ENCODE measurements around the gene GNAT2. TPM values are rescaled to one million over a fixed set of nuclear protein-coding genes. Genes with fewer than 3 reads are reported as not detected.

The GNAT2 gene
- total and polyA plus RNA-seq, 12 donors: 0.04 TPM; not detected in 11

DNA sequence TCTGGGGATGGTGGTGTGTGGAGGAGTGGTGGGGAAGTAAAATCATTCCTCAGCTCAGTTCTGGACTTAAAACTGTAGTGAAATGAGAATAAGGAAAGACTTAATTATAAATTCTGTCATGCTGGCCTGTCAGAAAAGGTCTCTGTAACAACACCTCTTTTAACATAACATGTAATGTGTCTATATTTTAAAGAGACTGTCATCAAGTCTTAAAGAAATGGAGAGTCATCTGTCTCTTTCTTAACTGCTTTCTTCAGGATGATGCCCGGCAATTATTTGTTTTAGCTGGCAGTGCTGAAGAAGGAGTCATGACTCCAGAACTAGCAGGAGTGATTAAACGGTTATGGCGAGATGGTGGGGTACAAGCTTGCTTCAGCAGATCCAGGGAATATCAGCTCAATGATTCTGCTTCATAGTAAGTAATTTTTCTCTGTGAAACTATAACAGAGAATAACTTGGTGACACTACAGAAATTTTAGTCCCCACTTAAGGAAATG, 40.4 kb downstream of the GNAT2 start:
- no peak overlapping the region for H3K4me3 ChIP-seq
- ATAC-seq (no peak), DNase-seq (no peak)
- TF ChIP-seq, protein P1, sequence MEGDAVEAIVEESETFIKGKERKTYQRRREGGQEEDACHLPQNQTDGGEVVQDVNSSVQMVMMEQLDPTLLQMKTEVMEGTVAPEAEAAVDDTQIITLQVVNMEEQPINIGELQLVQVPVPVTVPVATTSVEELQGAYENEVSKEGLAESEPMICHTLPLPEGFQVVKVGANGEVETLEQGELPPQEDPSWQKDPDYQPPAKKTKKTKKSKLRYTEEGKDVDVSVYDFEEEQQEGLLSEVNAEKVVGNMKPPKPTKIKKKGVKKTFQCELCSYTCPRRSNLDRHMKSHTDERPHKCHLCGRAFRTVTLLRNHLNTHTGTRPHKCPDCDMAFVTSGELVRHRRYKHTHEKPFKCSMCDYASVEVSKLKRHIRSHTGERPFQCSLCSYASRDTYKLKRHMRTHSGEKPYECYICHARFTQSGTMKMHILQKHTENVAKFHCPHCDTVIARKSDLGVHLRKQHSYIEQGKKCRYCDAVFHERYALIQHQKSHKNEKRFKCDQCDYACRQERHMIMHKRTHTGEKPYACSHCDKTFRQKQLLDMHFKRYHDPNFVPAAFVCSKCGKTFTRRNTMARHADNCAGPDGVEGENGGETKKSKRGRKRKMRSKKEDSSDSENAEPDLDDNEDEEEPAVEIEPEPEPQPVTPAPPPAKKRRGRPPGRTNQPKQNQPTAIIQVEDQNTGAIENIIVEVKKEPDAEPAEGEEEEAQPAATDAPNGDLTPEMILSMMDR (IDR thresholded peaks at IDR 0.05): no peak
- no peaks in the 10 kb centered on the region for H3K9me3 ChIP-seq
- WGBS, 2 donors: 72 to 73% methylated on average over 3 of the region's 3 CpGs
- peak overlapping the region in 2 of 10 donors; percentile 10 to 32 for H3K27ac ChIP-seq
- intact Hi-C loops (cut with DNase I): loop anchor here in 1 of 10 donors (2.0 kb wide), 1 partner anchor 18 kb away; no protein-coding TSS in a partner anchor
- H3K27me3 ChIP-seq: no peaks in the 10 kb centered on the region
- H3K4me1 ChIP-seq: peaks cover 0 to 28% (median 16%) of the 10 kb centered on the region in 9 donors
- H3K36me3 ChIP-seq: peaks cover 0 to 99% (median 8%) of the 10 kb centered on the region in 9 donors

DNA sequence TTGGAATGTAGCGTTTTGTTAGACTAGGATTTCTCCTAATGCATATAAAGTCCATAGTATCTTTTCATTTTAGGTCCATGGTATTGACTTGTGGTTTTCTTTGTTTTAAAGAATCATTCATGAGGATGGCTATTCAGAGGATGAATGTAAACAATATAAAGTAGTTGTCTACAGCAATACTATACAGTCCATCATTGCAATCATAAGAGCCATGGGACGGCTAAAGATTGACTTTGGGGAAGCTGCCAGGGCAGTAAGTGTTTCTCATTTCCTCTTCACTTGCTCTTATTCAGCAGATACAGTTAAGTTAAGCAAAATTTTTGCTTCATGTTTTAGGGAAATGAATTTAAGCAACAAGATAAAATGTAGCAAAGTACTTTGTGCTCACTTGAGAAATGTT, 45.6 kb downstream of the GNAT2 start:
- TF ChIP-seq, protein P1 (IDR thresholded peaks at IDR 0.05): no peak
- Histone ChIP-seq H3K4me1 (peaks cover 2 to 68% (median 48%) of the 10 kb centered on the region in 9 donors), H3K27me3 (no peaks in the 10 kb centered on the region), H3K4me3 (no peak overlapping the region), H3K36me3 (peaks cover 0 to 50% (median 0%) of the 10 kb centered on the region in 9 donors), H3K9me3 (no peaks in the 10 kb centered on the region), H3K27ac (peak overlapping the region in 2 of 10 donors; percentile 37 to 61)
- ATAC-seq (peak in 2 of 8 donors; percentile 29 to 47), DNase-seq (no peak)
- 56 to 58% methylated on average over 2 of the region's 2 CpGs for WGBS, 2 donors
- intact Hi-C loops (cut with DNase I): no loop called here

DNA sequence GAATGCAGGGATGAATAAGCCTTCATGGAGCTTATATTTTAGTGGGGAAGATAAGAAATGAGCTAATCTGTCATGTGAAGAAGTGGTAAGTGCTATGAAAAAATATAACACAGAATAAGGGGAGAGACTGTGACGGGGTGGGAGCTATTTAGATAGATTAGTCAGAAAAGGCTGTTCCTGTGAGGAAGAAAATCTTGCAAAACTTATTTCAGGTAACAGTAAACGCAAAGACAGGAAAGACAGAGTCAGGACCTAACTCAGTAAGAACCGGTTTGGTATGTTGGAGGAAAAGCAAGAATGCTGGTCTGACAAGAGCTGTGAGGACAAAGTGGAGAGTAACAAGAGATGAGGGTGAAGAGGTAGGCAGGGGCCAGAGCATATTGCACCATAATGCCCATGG, 49.0 kb downstream of the GNAT2 start:
- peak in 6 of 8 donors; percentile 59 to 72 (median 66) for ATAC-seq
- H3K27ac ChIP-seq: peak overlapping the region in 6 of 10 donors; percentile 3 to 57 (median 46)
- DNase-seq: no peak
- peaks cover 2 to 98% (median 78%) of the 10 kb centered on the region in 9 donors for H3K4me1 ChIP-seq
- intact Hi-C loops (cut with DNase I): no loop called here
- H3K36me3 ChIP-seq: peaks cover 0 to 18% (median 0%) of the 10 kb centered on the region in 9 donors
- H3K9me3 ChIP-seq: no peaks in the 10 kb centered on the region
- TF ChIP-seq, protein P1 (IDR thresholded peaks at IDR 0.05): no peak
- 33 to 42% methylated on average over 3 of the region's 3 CpGs for WGBS, 2 donors
- H3K27me3 ChIP-seq: no peaks in the 10 kb centered on the region
- H3K4me3 ChIP-seq: no peak overlapping the region

DNA sequence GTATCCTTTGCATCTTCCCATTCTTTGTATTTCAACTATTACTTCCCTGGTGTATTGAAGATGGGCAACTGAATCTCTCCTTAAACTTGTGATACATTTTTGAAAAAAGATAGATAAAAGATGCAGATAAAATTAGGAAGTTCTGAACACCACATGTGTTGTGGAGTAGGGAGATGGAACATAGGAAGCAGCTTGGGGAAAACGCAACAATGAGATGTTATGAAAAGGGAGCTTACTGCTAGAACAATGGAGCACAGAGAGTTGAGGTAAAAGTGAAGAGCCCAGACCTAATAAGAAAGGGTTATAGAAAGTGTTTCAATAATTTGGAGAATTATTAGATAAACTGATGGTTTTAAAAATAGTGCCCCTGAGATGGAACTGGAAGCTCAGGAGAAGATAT, 50.1 kb downstream of the GNAT2 start:
- Histone ChIP-seq H3K27me3 (no peaks in the 10 kb centered on the region), H3K27ac (peak overlapping the region in 2 of 10 donors; percentile 23 to 45), H3K9me3 (no peaks in the 10 kb centered on the region), H3K36me3 (peaks cover 0 to 7% (median 0%) of the 10 kb centered on the region in 9 donors), H3K4me1 (peaks cover 2 to 98% (median 83%) of the 10 kb centered on the region in 9 donors), H3K4me3 (no peak overlapping the region)
- TF ChIP-seq, protein P1 (IDR thresholded peaks at IDR 0.05): no peak
- intact Hi-C loops (cut with DNase I): no loop called here
- DNase-seq (no peak), ATAC-seq (no peak)
- 59 to 63% methylated on average over 1 of the region's 1 CpG for WGBS, 2 donors

Measured in heart right ventricle (tissue), 16 donors.